ENCODE results near the gene FCMR. TPM values are rescaled to one million over a fixed set of nuclear protein-coding genes. Genes with fewer than 3 reads are reported as not detected.

The FCMR gene
- total RNA-seq, 1 donor from 2014 or later, result not detected

DNA sequence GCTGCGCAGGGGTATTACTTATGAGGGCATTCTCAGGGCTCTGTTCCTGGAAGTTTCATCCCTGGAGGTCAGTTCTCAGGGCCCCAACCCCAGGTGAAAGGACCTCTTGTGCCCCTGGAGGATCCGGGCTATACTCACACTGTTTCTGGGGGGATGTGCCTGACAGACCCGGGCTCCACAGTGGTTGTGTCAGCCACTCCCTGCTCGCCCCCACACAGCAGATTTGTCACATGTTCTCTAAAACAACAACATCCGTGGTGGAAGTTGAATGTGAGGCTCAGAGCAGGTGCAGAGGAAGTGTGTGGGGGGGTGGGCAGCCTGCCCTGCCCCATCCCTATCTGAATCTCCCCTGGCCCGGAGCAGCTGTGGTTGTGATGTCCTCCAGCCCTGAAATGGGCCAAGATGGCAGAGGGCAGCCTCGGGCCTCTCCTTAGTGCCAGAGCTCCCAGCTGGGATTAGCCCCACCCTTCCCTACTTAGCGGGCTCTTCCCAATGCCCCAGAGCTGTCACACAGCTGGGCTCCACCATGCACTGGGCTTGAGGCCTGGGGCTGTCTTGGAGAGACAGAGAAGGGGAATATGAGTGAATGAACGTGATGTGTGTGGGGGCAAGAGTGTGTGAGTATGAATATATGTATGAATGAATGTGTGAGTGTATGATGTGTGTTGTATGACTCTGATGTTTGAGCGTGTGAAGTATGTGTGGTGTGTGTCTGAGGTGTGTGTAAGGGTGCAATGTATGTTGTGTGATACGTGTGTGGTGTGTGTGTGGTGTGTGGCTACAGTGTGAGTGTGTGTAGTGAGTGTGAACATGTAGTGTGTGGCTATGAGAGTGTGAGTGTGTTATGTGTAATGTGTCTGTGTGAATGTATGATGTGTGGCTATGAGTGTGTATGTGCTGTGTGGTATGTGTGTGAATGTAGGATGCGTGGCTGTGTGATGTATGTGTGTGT, 1.5 kb upstream of the FCMR start:
- no peak for DNase-seq (ENCODE audit: low read depth in 2 of 2)

- no peak for DNase-seq (ENCODE audit: low read depth in 2 of 2)
These were observed 783 bp upstream of the FCMR start for GRCh38 chr1:206922524-206922923.

DNA sequence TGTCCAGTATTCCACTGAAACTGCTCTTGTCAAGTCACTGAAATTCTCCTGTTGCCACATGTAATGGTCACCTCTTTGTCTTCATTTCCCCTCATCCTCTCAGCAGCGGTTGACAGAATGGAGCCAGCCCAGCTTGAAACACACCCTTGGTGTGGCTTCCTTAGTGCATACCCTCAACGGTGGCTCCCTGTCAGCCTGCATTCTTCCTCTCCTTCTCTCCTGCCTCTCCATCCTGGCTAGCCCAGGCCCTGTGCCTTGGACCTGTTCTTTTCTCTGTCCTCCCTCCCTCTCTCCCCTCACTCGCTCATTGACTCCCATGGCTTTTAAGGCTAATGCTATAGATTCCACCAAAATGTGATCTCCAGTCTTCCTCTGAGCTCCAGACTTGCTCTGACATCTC, 3.7 kb downstream of the FCMR start:
- no peak for DNase-seq (ENCODE audit: low read depth in 2 of 2)

DNA sequence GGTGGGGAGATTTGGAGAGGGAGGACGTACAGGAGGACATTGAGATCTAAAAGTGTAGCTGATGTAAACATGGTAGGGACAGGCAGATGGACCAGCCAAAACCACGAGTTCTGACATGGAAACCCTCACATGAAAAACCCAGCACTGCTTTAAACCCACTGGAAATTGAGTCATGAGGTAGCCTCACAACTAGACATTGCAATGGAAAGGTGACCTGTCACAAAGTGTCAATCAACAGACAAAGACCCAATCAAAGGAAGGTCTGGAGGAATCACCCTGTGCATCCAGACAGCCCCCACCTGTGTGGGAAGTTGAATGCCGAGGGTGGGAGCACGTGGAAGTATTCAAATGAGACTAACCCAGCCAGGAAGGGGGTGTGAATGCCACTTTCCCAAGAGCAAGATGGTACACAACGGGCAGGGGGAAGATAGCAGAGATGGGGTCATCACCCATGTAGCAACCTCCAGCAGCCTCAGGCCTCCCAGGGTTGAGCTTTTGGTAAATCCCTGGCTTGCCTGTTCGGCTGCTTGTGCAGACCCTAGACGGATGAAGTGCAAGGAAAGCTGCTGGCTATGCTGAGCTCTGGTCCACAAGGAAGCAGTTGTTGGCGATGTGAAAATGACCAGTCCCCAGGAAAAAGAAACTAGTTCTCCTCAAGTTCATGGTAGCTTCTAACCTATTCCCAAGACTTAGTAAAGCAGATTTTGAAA, 5.6 kb downstream of the FCMR start:
- no peak for DNase-seq (ENCODE audit: low read depth in 2 of 2)

DNA sequence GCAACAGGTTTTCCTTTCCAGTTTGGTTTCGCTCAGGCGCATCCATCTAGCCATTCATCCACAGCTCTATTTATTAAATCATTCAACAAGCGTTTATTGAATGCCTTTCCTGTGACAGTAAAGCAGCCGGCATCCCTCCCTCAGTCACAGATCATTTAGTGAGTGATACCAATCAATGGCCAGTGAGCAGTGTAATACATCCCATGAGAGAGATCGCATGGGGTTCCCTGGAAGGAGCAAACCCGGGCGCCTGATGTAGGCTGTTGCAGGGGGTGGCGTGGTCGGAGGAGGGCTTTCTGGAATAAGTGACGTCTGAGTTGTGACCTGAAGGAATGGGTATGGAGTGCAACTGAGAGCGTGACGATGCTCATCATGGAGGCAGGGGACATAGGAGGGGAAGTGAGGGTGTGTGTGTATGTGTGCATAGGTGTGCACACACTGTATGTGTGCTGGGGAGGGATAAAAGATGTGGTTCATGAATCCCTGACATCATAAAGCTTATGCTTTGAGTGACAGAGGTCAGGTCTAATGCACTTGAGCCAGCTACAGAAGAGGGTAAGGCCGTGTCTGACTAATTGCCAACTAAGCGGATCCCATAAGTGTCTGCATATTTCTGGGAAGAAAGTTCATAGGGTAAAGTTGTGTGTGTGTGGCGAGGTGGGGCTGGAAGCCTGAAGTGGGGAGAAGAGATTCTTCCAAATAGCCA, 6.6 kb downstream of the FCMR start:
- DNase-seq (ENCODE audit: low read depth in 2 of 2), result no peak

DNA sequence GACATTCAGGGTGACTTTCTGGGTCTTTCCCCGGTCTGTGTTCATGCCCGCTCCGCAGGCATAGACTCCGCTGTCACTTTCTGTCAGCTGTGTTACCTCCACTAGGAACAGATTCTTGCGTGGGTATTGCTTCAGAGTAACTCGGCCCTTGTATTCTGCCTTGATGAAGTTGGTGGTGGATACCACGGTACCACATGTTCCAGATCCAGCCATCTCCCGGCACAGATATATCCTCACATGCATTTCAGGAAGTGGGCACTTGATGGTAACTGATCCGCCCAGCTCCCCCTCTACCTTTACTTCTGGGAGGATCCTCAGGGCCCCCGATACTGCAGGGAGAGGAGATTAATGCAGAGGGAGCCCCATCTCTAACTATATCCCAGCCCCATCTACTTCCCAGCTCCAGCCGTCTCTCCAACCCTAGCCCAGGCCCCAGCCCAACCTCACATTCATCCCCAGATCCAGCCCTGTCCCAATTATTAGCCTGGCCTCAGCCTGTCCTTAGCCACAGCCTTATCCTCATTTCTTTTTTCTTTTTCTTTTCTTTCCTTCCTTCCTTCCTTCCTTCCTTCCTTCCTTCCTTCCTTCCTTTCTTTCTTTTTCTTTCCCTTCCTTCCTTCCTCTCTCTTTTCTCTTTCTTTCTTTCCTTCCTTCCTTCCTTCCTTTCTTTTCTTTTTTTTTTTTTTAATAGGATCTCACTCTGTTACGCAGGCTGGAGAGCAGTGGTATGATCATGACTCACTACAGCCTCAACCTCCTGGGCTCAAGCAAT, 7.8 kb downstream of the FCMR start:
- DNase-seq (ENCODE audit: low read depth in 2 of 2), result no peak

DNA sequence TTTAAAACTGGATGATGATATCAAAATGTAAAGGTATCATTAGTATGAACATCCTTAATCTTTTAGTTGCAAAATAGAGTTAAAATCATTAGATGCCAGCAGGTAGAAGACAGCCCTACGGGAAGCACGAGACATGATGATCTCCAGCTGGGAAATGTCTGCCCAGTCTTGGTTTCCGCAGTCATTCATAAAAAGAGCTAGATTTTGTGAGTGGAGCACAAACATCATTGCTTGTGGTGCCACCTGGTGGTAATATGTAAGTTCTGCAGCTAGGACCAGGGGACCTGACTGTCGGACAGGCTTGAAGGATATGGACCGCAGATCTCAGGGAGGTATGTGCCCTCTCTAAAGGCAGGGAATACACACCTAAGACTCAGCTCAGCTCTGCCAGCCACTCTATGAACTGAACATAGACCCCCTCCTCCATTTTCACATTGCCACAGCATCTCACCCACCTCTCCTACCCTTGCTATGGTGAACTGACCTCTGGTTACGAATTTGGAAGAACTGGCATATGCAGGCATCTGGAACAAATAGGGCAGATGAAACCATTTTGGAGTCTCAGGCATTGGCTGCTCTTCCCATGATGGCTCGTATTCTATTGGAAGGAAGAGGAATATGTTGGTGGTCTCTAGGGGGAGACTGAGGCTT, 9.2 kb downstream of the FCMR start:
- peak; percentile 68 to 77 for DNase-seq (ENCODE audit: low read depth in 2 of 2)

DNA sequence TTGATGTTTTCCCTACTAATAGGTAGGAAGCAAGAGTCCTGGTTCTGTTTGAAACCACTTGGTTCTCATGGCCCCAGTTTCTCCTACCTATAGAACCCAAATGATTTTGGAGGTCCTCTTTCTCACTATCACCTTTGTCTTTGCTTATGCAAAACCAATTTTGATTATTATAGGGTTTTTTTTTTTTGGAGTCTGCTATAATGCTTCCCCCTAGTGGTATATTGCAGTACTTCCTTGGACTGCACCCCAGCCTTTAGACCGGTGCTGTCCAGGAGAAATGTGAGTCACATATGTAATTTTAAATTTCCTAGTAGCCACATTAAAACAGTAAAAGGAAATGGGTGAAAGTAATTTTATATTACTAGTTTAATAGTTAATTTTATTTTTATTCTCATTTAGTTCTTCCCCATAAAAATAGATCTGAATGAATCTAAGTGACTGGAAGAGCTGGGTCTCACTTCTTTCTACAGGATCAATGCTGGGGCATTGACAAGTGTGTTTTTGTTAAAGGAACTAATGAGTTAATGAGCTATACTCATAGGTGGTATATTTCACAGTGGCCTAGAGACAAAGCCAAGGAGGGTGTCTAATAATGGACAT, 10.6 kb downstream of the FCMR start:
- DNase-seq (ENCODE audit: low read depth in 2 of 2), result peak; percentile 40 to 62

DNA sequence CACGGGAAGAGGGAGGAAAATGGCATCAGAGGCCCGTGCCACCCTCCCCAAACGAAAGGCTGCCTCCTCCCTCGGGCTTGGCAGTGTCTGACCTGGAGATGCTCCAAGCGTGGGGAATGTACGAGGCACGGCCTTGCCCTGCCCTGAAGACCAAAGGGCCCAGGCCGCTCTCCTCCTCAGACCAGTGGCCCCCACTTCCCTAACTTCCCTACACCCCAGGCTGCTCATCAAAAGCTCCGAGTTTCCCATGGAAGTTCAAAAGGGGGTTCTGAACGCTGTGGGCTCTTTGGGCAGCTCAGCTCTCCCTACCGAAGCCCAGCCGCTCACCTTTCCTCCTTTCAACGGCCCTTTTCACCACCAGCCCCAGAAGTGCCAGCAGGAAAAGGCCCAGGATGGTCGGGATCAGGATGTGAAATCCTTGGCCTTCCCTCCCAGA, 11.8 kb downstream of the FCMR start:
- DNase-seq (ENCODE audit: low read depth in 2 of 2), result no peak

DNA sequence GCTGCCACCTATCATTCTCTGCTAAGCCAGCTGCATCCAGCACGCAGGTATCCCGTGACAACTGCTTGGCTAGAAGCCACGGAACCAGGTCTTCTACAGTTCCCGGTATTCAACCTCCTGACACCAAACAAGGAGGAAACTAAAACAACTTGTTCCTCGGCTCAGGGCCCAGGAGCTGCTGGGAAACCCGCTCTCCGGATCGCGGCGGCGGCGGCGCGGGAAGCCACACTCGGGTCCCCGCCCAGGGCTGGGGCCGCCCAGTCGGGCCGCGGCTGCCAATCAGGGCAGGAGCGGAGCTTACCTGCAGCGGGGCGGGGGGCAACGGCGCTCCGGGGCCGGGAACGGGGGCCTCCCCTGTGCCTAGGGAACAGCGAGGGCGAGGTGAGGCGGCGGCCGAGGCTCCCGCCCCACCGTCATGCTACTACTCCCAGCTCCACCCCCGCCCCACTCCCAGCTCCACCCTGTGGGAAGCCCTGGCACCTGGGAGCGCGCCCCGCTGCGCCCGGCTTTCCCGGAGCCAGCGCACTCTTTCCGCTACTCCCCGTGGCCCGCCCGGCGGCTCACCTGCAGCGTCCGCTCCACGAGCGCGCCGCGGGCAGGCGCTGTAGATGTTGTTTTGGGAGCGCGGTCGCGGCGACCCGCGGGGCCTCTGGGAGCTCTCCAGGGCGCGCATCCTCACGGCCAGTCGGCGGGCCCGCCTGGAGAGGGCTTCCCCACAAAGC, 12.4 kb downstream of the FCMR start:
- no peak for DNase-seq (ENCODE audit: low read depth in 2 of 2)

GRCh38 chr1:206908038-206908437, 13.7 kb downstream of the FCMR start:
- DNase-seq (ENCODE audit: low read depth in 2 of 2), result no peak

- peak in 1 of 2 donors; percentile 22 for DNase-seq (ENCODE audit: low read depth in 2 of 2)
These were observed 14.3 kb downstream of the FCMR start for GRCh38 chr1:206907304-206907991.

DNA sequence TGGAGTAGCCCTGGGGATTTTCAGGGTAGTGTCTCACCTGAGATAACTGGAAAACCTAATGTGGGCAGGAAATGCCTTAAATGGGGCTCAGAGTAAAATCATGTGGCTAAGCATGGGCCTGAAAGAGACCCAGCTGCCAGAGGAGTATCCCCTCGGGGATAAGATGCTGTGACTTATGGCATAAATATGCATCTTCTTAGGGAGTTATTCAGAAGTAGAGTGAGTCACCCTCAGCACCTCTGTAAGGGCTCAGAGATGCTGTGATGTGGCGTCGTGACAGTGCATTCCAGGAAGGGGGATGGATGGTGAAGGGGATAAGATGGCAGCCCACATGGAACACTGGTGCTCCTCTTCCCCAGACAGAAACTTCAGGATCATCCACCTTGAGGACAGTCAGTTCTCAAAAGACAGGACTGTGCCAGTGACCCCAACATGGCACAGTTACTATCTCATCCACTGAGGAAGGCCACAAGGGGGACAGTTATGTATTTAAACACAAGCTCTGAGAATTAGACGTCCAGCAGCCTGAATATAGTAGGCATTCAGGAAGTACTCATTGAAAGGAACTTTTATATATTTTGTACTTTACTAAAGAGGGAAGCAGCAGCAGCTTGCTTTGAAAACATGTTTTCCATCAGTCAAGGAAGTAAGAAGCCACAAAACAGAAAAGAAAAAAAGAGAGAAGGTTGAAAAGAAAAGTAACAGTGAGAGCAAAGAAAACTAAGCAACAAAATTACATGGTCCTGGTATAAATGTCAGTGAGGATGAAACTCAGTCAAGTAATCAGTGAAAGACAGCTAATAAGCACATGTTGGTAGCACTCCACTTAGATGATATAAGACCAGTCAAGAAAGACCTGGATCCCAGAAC, 16.2 kb downstream of the FCMR start:
- no peak for DNase-seq (ENCODE audit: low read depth in 2 of 2)

DNA sequence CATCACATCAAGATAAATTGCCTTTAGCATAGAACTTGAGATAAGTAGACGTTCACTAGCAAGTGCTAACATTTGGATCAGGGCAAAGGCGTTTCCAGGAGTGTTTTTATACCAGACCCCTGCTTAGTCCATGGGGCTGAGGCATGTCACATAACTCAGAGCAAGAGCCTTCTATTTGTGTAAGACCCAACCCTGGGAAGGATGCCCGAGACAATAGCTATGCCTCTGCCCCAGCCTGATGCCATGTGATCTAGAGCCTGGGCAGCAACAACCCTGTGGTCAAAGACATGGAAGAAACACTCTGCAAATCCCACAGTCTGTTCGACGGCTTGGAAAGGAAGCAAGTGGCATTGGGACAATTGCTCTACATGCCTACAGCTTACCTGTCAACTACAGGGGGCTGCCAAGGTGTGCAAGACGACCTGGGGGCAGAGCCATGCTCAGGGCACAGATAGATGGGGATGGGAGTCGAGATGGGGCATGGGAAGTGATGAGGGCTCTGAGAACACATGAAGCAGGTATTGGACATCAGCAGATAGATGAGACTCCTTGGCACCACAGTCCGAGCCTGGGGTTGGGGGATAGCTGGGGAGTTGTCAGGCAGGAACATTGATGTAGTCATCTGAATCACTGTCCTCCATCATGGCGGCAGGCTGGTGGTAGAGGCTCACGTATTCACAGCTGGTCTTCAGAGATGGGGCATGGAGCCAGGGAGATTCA, 17.2 kb downstream of the FCMR start:
- no peak for DNase-seq (ENCODE audit: low read depth in 2 of 2)

DNA sequence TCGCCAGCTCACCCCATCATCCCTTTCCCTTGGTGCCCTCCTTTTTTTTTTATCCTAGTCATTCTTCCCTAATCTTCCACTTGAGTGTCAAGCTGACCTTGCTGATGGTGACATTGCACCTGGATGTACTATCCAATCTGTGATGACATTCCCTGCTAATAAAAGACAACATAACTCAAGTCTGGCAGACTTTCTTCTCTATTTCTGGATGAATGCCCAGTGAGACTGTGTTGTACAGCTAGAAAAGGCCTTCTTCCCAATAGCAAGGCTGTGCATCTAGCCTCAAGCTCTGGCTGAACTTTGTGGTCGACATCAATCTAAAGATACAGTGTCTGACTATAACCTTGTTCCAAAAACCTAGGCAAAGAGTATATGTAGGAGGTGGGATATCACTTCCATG, 18.1 kb downstream of the FCMR start:
- DNase-seq (ENCODE audit: low read depth in 2 of 2), result no peak

GRCh38 chr1:206902702-206903101, 19.0 kb downstream of the FCMR start:
- DNase-seq (ENCODE audit: low read depth in 2 of 2), result no peak

- no peak for DNase-seq (ENCODE audit: low read depth in 2 of 2)
These were observed 19.8 kb downstream of the FCMR start for GRCh38 chr1:206901944-206902343.
